Hepatocyte (in vitro differentiated cells): ENCODE measurements around the gene CAPN13. TPM values are rescaled to one million over a fixed set of nuclear protein-coding genes. Genes with fewer than 3 reads are reported as not detected.

Experiments used
- DNase-seq: peaks from one replicate; pipeline ENCODE4 v3.0.0-alpha.2; 2016; ENCODE audit warnings: low spot score
- H2AFZ ChIP-seq: fragments of 200-600 bp; sonication (generic); 2 replicates; pipeline ENCODE4 v1.6.0; 2016; ENCODE audit warnings: antibody characterized with exemption, mild to moderate bottlenecking
- H3K27ac ChIP-seq: fragments of 200-600 bp; sonication (generic); 2 replicates; pipeline ENCODE4 v1.5.1; 2016; ENCODE audit warnings: mild to moderate bottlenecking
- H3K27me3 ChIP-seq: fragments of 200-600 bp; sonication (generic); 2 replicates; pipeline ENCODE4 v1.6.1; 2016
- H3K36me3 ChIP-seq: fragments of 200-600 bp; sonication (generic); replicated peaks from 2 replicates; pipeline ENCODE4 v1.5.1; 2016; ENCODE audit warnings: low read depth; ENCODE audit not compliant: insufficient read depth
- H3K4me1 ChIP-seq: fragments of 200-600 bp; sonication (generic); 2 replicates; pipeline ENCODE4 v1.5.1; 2016; ENCODE audit warnings: mild to moderate bottlenecking, moderate library complexity; ENCODE audit not compliant: insufficient read depth
- H3K4me2 ChIP-seq: fragments of 200-600 bp; sonication (generic); 2 replicates; pipeline ENCODE4 v1.6.0; 2016
- H3K4me3 ChIP-seq: fragments of 200-600 bp; sonication (generic); 2 replicates; pipeline ENCODE4 v1.5.1; 2016; ENCODE audit warnings: mild to moderate bottlenecking
- H3K79me2 ChIP-seq: fragments of 200-600 bp; sonication (generic); 2 replicates; pipeline ENCODE4 v1.6.0; 2017; ENCODE audit warnings: mild to moderate bottlenecking
- H3K9me2 ChIP-seq: fragments of 200-600 bp; sonication (generic); replicated peaks from 2 replicates; pipeline ENCODE4 v1.6.0; 2017; ENCODE audit warnings: mild to moderate bottlenecking; ENCODE audit not compliant: insufficient read depth
- H3K9me3 ChIP-seq: fragments of 200-600 bp; sonication (generic); 2 replicates; pipeline ENCODE4 v1.5.1; 2016; ENCODE audit warnings: low read depth, mild to moderate bottlenecking
- H4K20me1 ChIP-seq: fragments of 200-600 bp; sonication (generic); 2 replicates; pipeline ENCODE4 v1.6.0; 2016; ENCODE audit warnings: mild to moderate bottlenecking; ENCODE audit not compliant: insufficient read depth, poor library complexity, severe bottlenecking
- CTCF ChIP-seq: fragments of 200-600 bp; sonication (generic); IDR thresholded peaks from 2 replicates; pipeline ENCODE4 v1.5.1; 2016; ENCODE audit warnings: antibody characterized with exemption, mild to moderate bottlenecking; ENCODE audit not compliant: poor library complexity
- EZH2 ChIP-seq: fragments of 200-600 bp; sonication (generic); IDR thresholded peaks from 2 replicates; pipeline ENCODE4 v1.6.1; 2016; ENCODE audit warnings: antibody characterized with exemption, mild to moderate bottlenecking, borderline replicate concordance
- EZH2phosphoT487 ChIP-seq: fragments of 200-600 bp; sonication (generic); IDR thresholded peaks from one replicate; pipeline ENCODE4 v1.6.1; 2018; ENCODE audit warnings: antibody characterized with exemption, mild to moderate bottlenecking, low read depth, moderate library complexity; ENCODE audit not compliant: unreplicated experiment, severe bottlenecking
- WGBS: methylation state at CpG from one replicate; pipeline ENCODE4 v1.1.6; 2016; ENCODE audit warnings: low lambda C conversion rate; ENCODE audit errors: missing lambda C conversion rate; 5-methylcytosine and 5-hydroxymethylcytosine counted together
- polyA plus RNA-seq: library from polyadenylated mRNA; unstranded; fragments of >200 nt; fragmentation: Nextera tagmentation; extraction: Ambion mirVana; gene quantifications from 2 replicates; pipeline ENCODE4 v1.2.1, GENCODE V29; 2016
- total RNA-seq: library from RNA; depleted of rRNA; stranded (reverse); fragments of >200 nt; gene quantifications from 2 replicates; pipeline ENCODE4 v1.2.3, GENCODE V29; 2014

The CAPN13 gene
- total and polyA plus RNA-seq, 2 experiments from 2014 or later: 5.9 to 6.0 TPM

GRCh38 chr2:30761226-30761625, 46.0 kb downstream of the CAPN13 start:
- no peaks in the 10 kb centered on the region for H3K4me1 ChIP-seq
- TF ChIP-seq EZH2: no peak
- TF ChIP-seq EZH2phosphoT487: no peak
- TF ChIP-seq CTCF: no peak
- WGBS: 87% methylated on average over 8 of the region's 8 CpGs
- no peaks in the 10 kb centered on the region for H3K27me3 ChIP-seq
- no peaks in the 10 kb centered on the region for H3K9me3 ChIP-seq
- H4K20me1 ChIP-seq: no peaks in the 10 kb centered on the region
- no peak overlapping the region for H2AFZ ChIP-seq
- DNase-seq: no peak
- H3K36me3 ChIP-seq: no peaks in the 10 kb centered on the region
- no peaks in the 10 kb centered on the region for H3K79me2 ChIP-seq
- no peak overlapping the region for H3K4me2 ChIP-seq
- H3K27ac ChIP-seq: no peak overlapping the region
- H3K9me2 ChIP-seq: no peaks in the 10 kb centered on the region
- no peak overlapping the region for H3K4me3 ChIP-seq

- Histone ChIP-seq H3K4me1 (peaks cover 4% of the 10 kb centered on the region), H3K36me3 (no peaks in the 10 kb centered on the region), H3K27ac (no peak overlapping the region), H3K79me2 (no peaks in the 10 kb centered on the region), H4K20me1 (no peaks in the 10 kb centered on the region), H3K9me2 (no peaks in the 10 kb centered on the region), H3K4me2 (no peak overlapping the region), H3K9me3 (no peaks in the 10 kb centered on the region), H2AFZ (no peak overlapping the region), H3K27me3 (no peaks in the 10 kb centered on the region), H3K4me3 (no peak overlapping the region)
- DNase-seq: no peak
- TF ChIP-seq EZH2 (no peak), CTCF (no peak), EZH2phosphoT487 (no peak)
- 96% methylated on average over 14 of the region's 14 CpGs for WGBS
Observed at GRCh38 chr2:30759481-30759880, 47.8 kb downstream of the CAPN13 start.

GRCh38 chr2:30758191-30758651, 49.0 kb downstream of the CAPN13 start:
- no peak for DNase-seq
- Histone ChIP-seq H3K27me3 (no peaks in the 10 kb centered on the region), H3K4me3 (no peak overlapping the region), H3K79me2 (no peaks in the 10 kb centered on the region), H2AFZ (no peak overlapping the region), H4K20me1 (no peaks in the 10 kb centered on the region), H3K36me3 (no peaks in the 10 kb centered on the region), H3K4me2 (no peak overlapping the region), H3K9me2 (no peaks in the 10 kb centered on the region), H3K9me3 (no peaks in the 10 kb centered on the region), H3K4me1 (peaks cover 4% of the 10 kb centered on the region), H3K27ac (no peak overlapping the region)
- TF ChIP-seq EZH2phosphoT487 (no peak), CTCF (no peak), EZH2 (no peak)
- WGBS: 41% methylated on average over 6 of the region's 6 CpGs

- Histone ChIP-seq H3K9me3 (no peaks in the 10 kb centered on the region), H4K20me1 (no peaks in the 10 kb centered on the region), H3K4me1 (peaks cover 4% of the 10 kb centered on the region), H3K79me2 (no peaks in the 10 kb centered on the region), H3K36me3 (no peaks in the 10 kb centered on the region), H3K4me2 (no peak overlapping the region), H2AFZ (no peak overlapping the region), H3K27ac (no peak overlapping the region), H3K27me3 (no peaks in the 10 kb centered on the region), H3K9me2 (no peaks in the 10 kb centered on the region), H3K4me3 (no peak overlapping the region)
- no peak for DNase-seq
- TF ChIP-seq CTCF (no peak), EZH2 (no peak), EZH2phosphoT487 (no peak)
- 95% methylated on average over 11 of the region's 11 CpGs for WGBS
Observed at GRCh38 chr2:30757749-30758148, 49.5 kb downstream of the CAPN13 start.
